Transverse colon (tissue), 4 donors: ENCODE measurements around the gene TRAPPC3L. TPM values are rescaled to one million over a fixed set of nuclear protein-coding genes. Genes with fewer than 3 reads are reported as not detected.

Experiments
- DNase-seq: peaks from one replicate; pipeline ENCODE4 v3.0.0-alpha.2; 2019
- H3K27ac ChIP-seq, 4 donors: fragments of 200-600 bp; sonication (generic); 2 replicates each; pipeline ENCODE4 v1.5.1; 2016 to 2018; ENCODE audit warnings: inconsistent platforms in 4 of 4
- H3K27me3 ChIP-seq: fragments of 200-600 bp; sonication (generic); 2 replicates; pipeline ENCODE4 v1.5.1; 2017; ENCODE audit warnings: inconsistent platforms
- H3K36me3 ChIP-seq, 4 donors: fragments of 200-600 bp; sonication (generic); 2 replicates each; pipeline ENCODE4 v1.5.1; 2017 to 2019; ENCODE audit warnings: inconsistent platforms in 4 of 4
- H3K4me1 ChIP-seq, 4 donors: fragments of 200-600 bp; sonication (generic); 2 replicates each; pipeline ENCODE4 v1.5.1; 2017 to 2020; ENCODE audit warnings: inconsistent platforms in 4 of 4
- H3K4me3 ChIP-seq, 4 donors: fragments of 200-600 bp; sonication (generic); 1 replicate in 1 of 4; 2 replicates in 3 of 4; pipeline versions ENCODE4 v1.5.1 to v1.6.1; 2017 to 2019; ENCODE audit warnings: inconsistent platforms in 4 of 4
- H3K9me3 ChIP-seq, 2 donors: fragments of 200-600 bp; sonication (generic); 2 replicates each; pipeline ENCODE4 v1.5.1; 2017 to 2019; ENCODE audit warnings: inconsistent platforms in 2 of 2
- EP300 ChIP-seq: sonication (generic); formaldehyde crosslinking; IDR thresholded peaks from one replicate; pipeline ENCODE4 v1.6.1; 2017; ENCODE audit warnings: antibody characterized with exemption, low read depth
- POLR2A ChIP-seq: fragments of 450-650 bp; IDR thresholded peaks from one replicate; pipeline ENCODE4 v1.6.1; 2016; ENCODE audit warnings: antibody characterized with exemption, mild to moderate bottlenecking, moderate library complexity
- POLR2AphosphoS5 ChIP-seq, 3 donors: sonication (generic); formaldehyde crosslinking; IDR thresholded peaks; one replicate each; pipeline ENCODE4 v1.6.1; 2016; ENCODE audit warnings: antibody characterized with exemption in 3 of 3
- WGBS, 2 donors: methylation state at CpG; one replicate each; pipeline ENCODE4 v1.1.5; 2018; ENCODE audit warnings: low coverage in 1 of 2; 5-methylcytosine and 5-hydroxymethylcytosine counted together
- in situ Hi-C, 4 donors: fragments of 200-750 bp; cut with MboI; loops; one replicate each; pipeline versions ENCODE4 v1.15.0 to v1.15.1; 2017; ENCODE audit warnings: low sequenced_read_pairs in 3 of 4, low pct_ligation_motif_present in 1 of 4, low pct_unique_long_range_greater_than_20kb in 1 of 4
- intact Hi-C: fragments of 100-400 bp; cut with DNase I; formaldehyde crosslinking; loops from one replicate; pipeline ENCODE4 v1.15.1; 2023; ENCODE audit warnings: low total_unique reads
- total RNA-seq, 4 donors: library from RNA; depleted of rRNA; stranded (reverse); fragments of >200 nt; gene quantifications; one replicate each; pipeline ENCODE4 v1.1.0, GENCODE V29; 2016
- TF ChIP-seq, protein P1 (sequence below), 5 experiments: fragments of 200-600 bp in 3 of 5; fragments of 450-650 bp in 2 of 5; sonication (generic) in 3 of 5; IDR thresholded peaks; 1 replicate in 2 of 5; 2 replicates in 3 of 5; pipeline ENCODE4 v1.5.1; 2016 to 2017; ENCODE audit warnings: antibody characterized with exemption in 5 of 5, inconsistent platforms in 3 of 5, mild to moderate bottlenecking in 2 of 5, moderate library complexity in 1 of 5

Gene TRAPPC3L
- total RNA-seq: not detected

DNA sequence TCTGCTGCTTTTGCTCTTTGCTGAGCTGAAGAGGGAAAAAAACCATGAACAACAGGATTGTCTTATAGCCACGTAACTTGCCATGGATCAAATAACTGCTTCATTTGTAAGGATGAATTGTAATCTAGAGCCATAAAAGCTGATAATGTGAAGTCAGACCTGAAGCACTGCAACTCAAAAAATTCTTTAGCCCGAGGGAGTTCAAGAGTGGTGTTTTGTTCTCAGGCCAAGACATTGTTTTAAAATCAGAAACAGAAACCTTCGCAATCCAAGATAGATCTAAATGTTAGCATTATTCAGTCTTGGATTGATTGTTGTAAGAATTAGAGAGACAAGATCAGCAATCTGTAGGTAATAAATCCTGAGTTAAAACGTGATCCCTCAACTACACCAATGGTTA, at the start of gene TRAPPC3L:
TSS of gene TRAPPC3L (minus strand) at position 34 of the 400 bp plus-strand sequence. CDS start 170 bp downstream, outside the sequence.
- no peak for DNase-seq
- TF ChIP-seq POLR2AphosphoS5 (IDR thresholded peaks at IDR 0.05): no peak
- no peak for TF ChIP-seq POLR2A
- no peak for TF ChIP-seq EP300
- TF ChIP-seq, protein P1, sequence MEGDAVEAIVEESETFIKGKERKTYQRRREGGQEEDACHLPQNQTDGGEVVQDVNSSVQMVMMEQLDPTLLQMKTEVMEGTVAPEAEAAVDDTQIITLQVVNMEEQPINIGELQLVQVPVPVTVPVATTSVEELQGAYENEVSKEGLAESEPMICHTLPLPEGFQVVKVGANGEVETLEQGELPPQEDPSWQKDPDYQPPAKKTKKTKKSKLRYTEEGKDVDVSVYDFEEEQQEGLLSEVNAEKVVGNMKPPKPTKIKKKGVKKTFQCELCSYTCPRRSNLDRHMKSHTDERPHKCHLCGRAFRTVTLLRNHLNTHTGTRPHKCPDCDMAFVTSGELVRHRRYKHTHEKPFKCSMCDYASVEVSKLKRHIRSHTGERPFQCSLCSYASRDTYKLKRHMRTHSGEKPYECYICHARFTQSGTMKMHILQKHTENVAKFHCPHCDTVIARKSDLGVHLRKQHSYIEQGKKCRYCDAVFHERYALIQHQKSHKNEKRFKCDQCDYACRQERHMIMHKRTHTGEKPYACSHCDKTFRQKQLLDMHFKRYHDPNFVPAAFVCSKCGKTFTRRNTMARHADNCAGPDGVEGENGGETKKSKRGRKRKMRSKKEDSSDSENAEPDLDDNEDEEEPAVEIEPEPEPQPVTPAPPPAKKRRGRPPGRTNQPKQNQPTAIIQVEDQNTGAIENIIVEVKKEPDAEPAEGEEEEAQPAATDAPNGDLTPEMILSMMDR (IDR thresholded peaks at IDR 0.05): no peak
- H3K9me3 ChIP-seq: no peaks in the 10 kb centered on the region
- peaks cover 26% of the 10 kb centered on the region for H3K27me3 ChIP-seq
- no peaks in the 10 kb centered on the region for H3K36me3 ChIP-seq
- in situ Hi-C loops (no loop called here), intact Hi-C loops (no loop called here)
- H3K4me1 ChIP-seq: no peaks in the 10 kb centered on the region
- WGBS, 2 donors: 35 to 53% methylated on average over 3 to 4 of the region's 4 CpGs
- no peak within 1 kb of the TSS for H3K27ac ChIP-seq
- no peak within 1 kb of the TSS for H3K4me3 ChIP-seq

DNA sequence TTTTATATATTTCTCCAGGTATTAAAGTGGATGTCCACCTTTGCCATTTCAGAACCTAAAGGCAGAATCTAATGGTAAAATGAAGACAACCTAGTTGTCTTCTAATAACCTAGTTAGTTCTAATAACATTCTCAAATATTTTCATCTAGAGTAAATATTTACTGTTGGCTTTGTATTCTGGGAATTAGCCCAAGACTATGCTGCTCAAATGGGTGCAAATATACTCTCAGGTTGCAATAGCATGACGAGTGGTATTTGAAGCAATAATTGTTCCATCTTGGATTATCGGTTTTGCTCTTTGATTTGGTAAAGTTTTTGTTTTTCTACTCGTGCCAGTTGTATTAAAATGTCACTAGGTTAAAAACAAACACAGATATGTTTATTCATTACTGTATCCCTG, 49.8 kb upstream of the TRAPPC3L start:
- TF ChIP-seq POLR2AphosphoS5 (IDR thresholded peaks at IDR 0.05) (no peak), POLR2A (no peak), EP300 (no peak)
- TF ChIP-seq, protein P1 (IDR thresholded peaks at IDR 0.05): no peak
- Histone ChIP-seq H3K4me3 (no peak overlapping the region), H3K4me1 (no peaks in the 10 kb centered on the region), H3K27ac (no peak overlapping the region), H3K36me3 (peaks cover 0 to 43% (median 15%) of the 10 kb centered on the region in 4 donors), H3K27me3 (no peaks in the 10 kb centered on the region), H3K9me3 (no peaks in the 10 kb centered on the region)
- in situ Hi-C loops: no loop called here
- 74 to 86% methylated on average over 3 of the region's 3 CpGs for WGBS, 2 donors
- no peak for DNase-seq
- intact Hi-C loops: no loop called here

DNA sequence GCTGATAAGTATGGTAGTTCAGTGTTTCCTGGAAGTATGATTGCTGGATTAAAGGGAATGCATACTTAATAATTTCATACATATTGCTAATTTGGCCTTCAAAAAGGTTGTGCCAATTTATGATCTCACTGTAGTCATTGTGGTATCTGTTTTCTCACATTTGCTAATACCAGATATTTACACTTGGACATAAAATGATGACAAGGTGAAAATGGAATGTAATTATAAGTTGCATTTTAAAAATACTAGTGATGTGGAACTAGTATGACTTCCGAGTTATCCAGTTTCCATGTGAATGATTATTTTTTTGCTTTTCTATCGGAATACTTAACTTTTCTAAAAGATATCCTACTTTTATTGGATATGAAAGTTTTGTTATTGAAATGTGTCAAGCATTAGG, 41.3 kb upstream of the TRAPPC3L start:
- in situ Hi-C loops: no loop called here
- 93 to 97% methylated on average over 2 of the region's 2 CpGs for WGBS, 2 donors
- Histone ChIP-seq H3K4me3 (no peak overlapping the region), H3K4me1 (no peaks in the 10 kb centered on the region), H3K9me3 (no peaks in the 10 kb centered on the region), H3K27me3 (no peaks in the 10 kb centered on the region), H3K27ac (no peak overlapping the region), H3K36me3 (peaks cover 0 to 65% (median 21%) of the 10 kb centered on the region in 4 donors)
- intact Hi-C loops: no loop called here
- TF ChIP-seq EP300: no peak
- TF ChIP-seq, protein P1 (IDR thresholded peaks at IDR 0.05): no peak
- no peak for TF ChIP-seq POLR2A
- no peak for TF ChIP-seq POLR2AphosphoS5 (IDR thresholded peaks at IDR 0.05)
- no peak for DNase-seq

DNA sequence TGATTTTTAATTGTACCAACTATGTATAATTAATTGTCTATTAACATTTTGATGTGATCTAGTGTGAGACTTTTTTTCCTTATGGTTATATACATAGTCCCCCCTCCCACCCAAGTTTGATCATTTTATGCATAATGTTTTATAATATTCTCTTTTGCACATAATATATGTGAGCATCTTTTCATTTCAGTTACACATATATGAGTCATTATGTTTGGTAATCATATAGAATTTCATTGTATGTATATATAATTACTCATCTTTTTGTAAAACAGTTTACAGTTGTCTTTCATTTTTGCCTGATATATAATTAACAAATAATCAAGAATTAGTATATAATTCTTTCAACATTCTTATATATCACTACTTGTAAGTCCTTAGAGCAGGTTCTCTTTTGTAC, 40.8 kb upstream of the TRAPPC3L start:
- Histone ChIP-seq H3K27ac (no peak overlapping the region), H3K4me1 (no peaks in the 10 kb centered on the region), H3K36me3 (peaks cover 0 to 62% (median 18%) of the 10 kb centered on the region in 4 donors), H3K9me3 (no peaks in the 10 kb centered on the region), H3K4me3 (no peak overlapping the region), H3K27me3 (no peaks in the 10 kb centered on the region)
- in situ Hi-C loops: no loop called here
- no peak for DNase-seq
- no peak for TF ChIP-seq EP300
- intact Hi-C loops: no loop called here

DNA sequence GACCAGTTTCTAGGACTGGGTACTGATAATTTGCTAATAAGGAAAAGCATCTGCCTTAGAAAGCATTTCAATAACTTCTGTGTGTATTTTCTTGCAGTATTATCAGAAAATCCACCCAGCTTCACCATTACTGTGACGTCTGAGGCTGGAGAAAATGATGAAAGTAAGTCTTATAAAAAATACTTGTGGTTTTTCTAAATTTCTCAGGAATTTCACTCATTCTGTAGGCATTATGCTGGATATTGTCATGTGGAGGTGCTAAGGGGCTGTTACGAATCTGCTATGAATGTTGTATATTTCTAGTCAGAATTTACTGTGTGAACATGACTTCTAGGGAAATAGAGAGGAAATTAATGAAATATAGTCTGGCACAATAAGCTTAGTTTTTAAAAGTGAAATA, 34.7 kb upstream of the TRAPPC3L start:
- Histone ChIP-seq H3K27me3 (no peaks in the 10 kb centered on the region), H3K9me3 (no peaks in the 10 kb centered on the region), H3K4me3 (no peak overlapping the region), H3K36me3 (peaks cover 0 to 24% (median 9%) of the 10 kb centered on the region in 4 donors), H3K27ac (no peak overlapping the region), H3K4me1 (peaks cover 0 to 14% (median 4%) of the 10 kb centered on the region in 4 donors)
- TF ChIP-seq POLR2AphosphoS5 (IDR thresholded peaks at IDR 0.05) (no peak), EP300 (no peak), POLR2A (no peak)
- TF ChIP-seq, protein P1 (IDR thresholded peaks at IDR 0.05): no peak
- no peak for DNase-seq
- in situ Hi-C loops (no loop called here), intact Hi-C loops (no loop called here)
- 85 to 86% methylated on average over 2 of the region's 2 CpGs for WGBS, 2 donors
